ENCODE data around the gene ZNF620. TPM values are rescaled to one million over a fixed set of nuclear protein-coding genes. Genes with fewer than 3 reads are reported as not detected.
A peak's percentile ranks its signal among the peaks of the same experiment; 100 is the strongest.

Gene ZNF620
- total RNA-seq, 1 experiment from 2014 or later = 11.9 TPM

GRCh38 chr3:40464339-40465110 is 41.3 kb upstream of the ZNF620 start:
- Mint-ChIP-seq H3K4me3 (ENCODE audit: unreplicated experiment) (no peak overlapping the region), H3K9me3 (ENCODE audit: unreplicated experiment) (no peaks in the 10 kb centered on the region), H3K36me3 (ENCODE audit: insufficient read depth, unreplicated experiment) (peaks cover 71% of the 10 kb centered on the region), H3K4me1 (ENCODE audit: low read depth, unreplicated experiment) (no peaks in the 10 kb centered on the region), H3K27ac (ENCODE audit: unreplicated experiment) (peak overlapping the region; percentile 0), H3K27me3 (ENCODE audit: insufficient read depth, unreplicated experiment) (no peaks in the 10 kb centered on the region)
- DNase-seq = no peak
- intact Hi-C loops (cut with micrococcal nuclease; ENCODE audit: unreplicated experiment) = no loop called here
- BruUV-seq (replicated peaks) = no TSS peak
- H3K4me3 ChIP-seq (ENCODE audit: low read depth, low read length) = no peak overlapping the region
- H3K27me3 ChIP-seq (replicated peaks; ENCODE audit: control insufficient read depth, insufficient read depth, low read length) = no peaks in the 10 kb centered on the region
- H3K9me3 ChIP-seq = no peaks in the 10 kb centered on the region
- TF ChIP-seq CTCF (IDR thresholded peaks at IDR 0.05; ENCODE audit: insufficient read depth in 1 of 2, low read depth in 1 of 2, low read length in 1 of 2, severe bottlenecking in 1 of 2, unreplicated experiment in 1 of 2) = no peak
- ChIA-PET POLR2A (no interaction called here), CTCF (no interaction called here)
- no peaks in the 10 kb centered on the region for H3K4me1 ChIP-seq
- no peaks in the 10 kb centered on the region for H3K36me3 ChIP-seq (ENCODE audit: control insufficient read depth, insufficient read depth, low read length)

- BruUV-seq (replicated peaks) = no TSS peak
- Histone ChIP-seq H3K4me1 (no peaks in the 10 kb centered on the region), H3K27me3 (replicated peaks; ENCODE audit: control insufficient read depth, insufficient read depth, low read length) (no peaks in the 10 kb centered on the region), H3K36me3 (ENCODE audit: control insufficient read depth, insufficient read depth, low read length) (no peaks in the 10 kb centered on the region), H3K4me3 (ENCODE audit: low read depth, low read length) (no peak overlapping the region), H3K9me3 (no peaks in the 10 kb centered on the region)
- TF ChIP-seq CTCF (IDR thresholded peaks at IDR 0.05; ENCODE audit: insufficient read depth in 1 of 2, low read depth in 1 of 2, low read length in 1 of 2, severe bottlenecking in 1 of 2, unreplicated experiment in 1 of 2) = no peak
- ChIA-PET POLR2A (interaction anchor here (0.7 kb wide), 1 partner anchor 8 kb away, joined by 3 read pairs; the partner anchor contains the start of gene RPL14), CTCF (no interaction called here)
- H3K27me3 Mint-ChIP-seq (ENCODE audit: insufficient read depth, unreplicated experiment) = no peaks in the 10 kb centered on the region
- no peak overlapping the region for H3K4me3 Mint-ChIP-seq (ENCODE audit: unreplicated experiment)
- H3K9me3 Mint-ChIP-seq (ENCODE audit: unreplicated experiment) = no peaks in the 10 kb centered on the region
- H3K36me3 Mint-ChIP-seq (ENCODE audit: insufficient read depth, unreplicated experiment) = peaks cover 65% of the 10 kb centered on the region
- intact Hi-C loops (cut with micrococcal nuclease; ENCODE audit: unreplicated experiment) = no loop called here
- DNase-seq = no peak
- peak overlapping the region; percentile 0 for H3K27ac Mint-ChIP-seq (ENCODE audit: unreplicated experiment)
- H3K4me1 Mint-ChIP-seq (ENCODE audit: low read depth, unreplicated experiment) = no peaks in the 10 kb centered on the region
Measured at GRCh38 chr3:40465111-40465407, 40.8 kb upstream of the ZNF620 start.

- Mint-ChIP-seq H3K4me1 (ENCODE audit: low read depth, unreplicated experiment) (no peaks in the 10 kb centered on the region), H3K27me3 (ENCODE audit: insufficient read depth, unreplicated experiment) (no peaks in the 10 kb centered on the region), H3K4me3 (ENCODE audit: unreplicated experiment) (no peak overlapping the region), H3K27ac (ENCODE audit: unreplicated experiment) (peak overlapping the region; percentile 0), H3K36me3 (ENCODE audit: insufficient read depth, unreplicated experiment) (peaks cover 61% of the 10 kb centered on the region), H3K9me3 (ENCODE audit: unreplicated experiment) (no peaks in the 10 kb centered on the region)
- Histone ChIP-seq H3K4me3 (ENCODE audit: low read depth, low read length) (no peak overlapping the region), H3K36me3 (ENCODE audit: control insufficient read depth, insufficient read depth, low read length) (no peaks in the 10 kb centered on the region), H3K9me3 (no peaks in the 10 kb centered on the region), H3K27me3 (replicated peaks; ENCODE audit: control insufficient read depth, insufficient read depth, low read length) (no peaks in the 10 kb centered on the region), H3K4me1 (no peaks in the 10 kb centered on the region)
- BruUV-seq (replicated peaks) = no TSS peak
- ChIA-PET POLR2A (interaction anchor here (0.7 kb wide), 1 partner anchor 8 kb away, joined by 3 read pairs; the partner anchor contains the start of gene RPL14), CTCF (no interaction called here)
- TF ChIP-seq CTCF (IDR thresholded peaks at IDR 0.05; ENCODE audit: insufficient read depth in 1 of 2, low read depth in 1 of 2, low read length in 1 of 2, severe bottlenecking in 1 of 2, unreplicated experiment in 1 of 2) = no peak
- DNase-seq = no peak
- intact Hi-C loops (cut with micrococcal nuclease; ENCODE audit: unreplicated experiment) = no loop called here
Measured at GRCh38 chr3:40465456-40465855, 40.4 kb upstream of the ZNF620 start.
